WERI-Rb-1 (cell line): ENCODE results near the gene LRP1.

Source experiments
- DNase-seq: peaks from one replicate; pipeline ENCODE4 v3.0.0-alpha.2; 2020
- H3K27ac ChIP-seq: fragments of 250-450 bp; sonication (Bioruptor Pico); 2 replicates; pipeline ENCODE4 v1.5.1; 2020; ENCODE audit warnings: mild to moderate bottlenecking, moderate library complexity
- H3K27me3 ChIP-seq: fragments of 250-450 bp; sonication (Bioruptor Pico); 2 replicates; pipeline ENCODE4 v1.5.1; 2021; ENCODE audit warnings: mild to moderate bottlenecking, low read depth, moderate library complexity; ENCODE audit not compliant: insufficient read depth, severe bottlenecking
- H3K36me3 ChIP-seq: fragments of 250-450 bp; sonication (Bioruptor Pico); 2 replicates; pipeline ENCODE4 v1.5.1; 2020; ENCODE audit warnings: mild to moderate bottlenecking, moderate library complexity
- H3K4me3 ChIP-seq: 2 replicates; pipeline ENCODE4 v1.5.1; 2011; ENCODE audit warnings: low read depth, mild to moderate bottlenecking, control low read depth, low read length
- H3K9me3 ChIP-seq: fragments of 250-450 bp; sonication (Bioruptor Pico); 2 replicates; pipeline ENCODE4 v1.5.1; 2021; ENCODE audit warnings: mild to moderate bottlenecking, moderate library complexity; ENCODE audit not compliant: severe bottlenecking
- CTCF ChIP-seq: IDR thresholded peaks from 2 replicates; pipeline ENCODE4 v1.5.1; 2011; ENCODE audit warnings: low read depth, mild to moderate bottlenecking, control low read depth, inconsistent platforms, low read length

LRP1 gene

GRCh38 chr12:57123813-57124212, 4.5 kb upstream of the LRP1 start:
- H3K27ac ChIP-seq, result no peak overlapping the region
- no peak for TF ChIP-seq CTCF

GRCh38 chr12:57124261-57124877, 3.9 kb upstream of the LRP1 start:
- H3K9me3 ChIP-seq, result no peaks in the 10 kb centered on the region
- DNase-seq, result peak; percentile 77
- TF ChIP-seq CTCF, result peak; percentile 83
- no peak overlapping the region for H3K4me3 ChIP-seq
- no peak overlapping the region for H3K27ac ChIP-seq
- no peaks in the 10 kb centered on the region for H3K27me3 ChIP-seq
- no peaks in the 10 kb centered on the region for H3K36me3 ChIP-seq

More at GRCh38 chr12:57123813-57124212, 4.5 kb upstream of the LRP1 start:
- Histone ChIP-seq H3K36me3 (no peaks in the 10 kb centered on the region), H3K4me3 (no peak overlapping the region), H3K27me3 (no peaks in the 10 kb centered on the region), H3K9me3 (no peaks in the 10 kb centered on the region)
- no peak for DNase-seq

GRCh38 chr12:57126061-57126460, 2.2 kb upstream of the LRP1 start:
- DNase-seq, result no peak
- H3K27me3 ChIP-seq, result no peaks in the 10 kb centered on the region
- H3K4me3 ChIP-seq, result no peak overlapping the region
- H3K36me3 ChIP-seq, result no peaks in the 10 kb centered on the region
- H3K27ac ChIP-seq, result no peak overlapping the region
- H3K9me3 ChIP-seq, result no peaks in the 10 kb centered on the region
- TF ChIP-seq CTCF, result no peak

- no peak for TF ChIP-seq CTCF
Measured at GRCh38 chr12:57126561-57126960, 1.7 kb upstream of the LRP1 start.

GRCh38 chr12:57127101-57127725, 1.1 kb upstream of the LRP1 start:
- peak; percentile 34; the same call in 1 of the 2 replicates for TF ChIP-seq CTCF
- H3K4me3 ChIP-seq, result peak overlapping the region; percentile 66
- no peaks in the 10 kb centered on the region for H3K27me3 ChIP-seq
- DNase-seq, result peak; percentile 85
- H3K36me3 ChIP-seq, result no peaks in the 10 kb centered on the region
- H3K27ac ChIP-seq, result peak overlapping the region; percentile 70
- H3K9me3 ChIP-seq, result no peaks in the 10 kb centered on the region

More at GRCh38 chr12:57126561-57126960, 1.7 kb upstream of the LRP1 start:
- Histone ChIP-seq H3K4me3 (peak overlapping the region; percentile 66), H3K27me3 (no peaks in the 10 kb centered on the region), H3K36me3 (no peaks in the 10 kb centered on the region), H3K9me3 (no peaks in the 10 kb centered on the region), H3K27ac (no peak overlapping the region)
- DNase-seq, result no peak
